NCI-H187 treated with DMSO at 0.1 percent for 48 hours (cell line): ENCODE data around the gene NRXN3.

ENCODE experiments used
- DNase-seq: peaks from one replicate; lab custom pipeline; 2025; lab: John Stamatoyannopoulos, UW

NRXN3 gene

DNA sequence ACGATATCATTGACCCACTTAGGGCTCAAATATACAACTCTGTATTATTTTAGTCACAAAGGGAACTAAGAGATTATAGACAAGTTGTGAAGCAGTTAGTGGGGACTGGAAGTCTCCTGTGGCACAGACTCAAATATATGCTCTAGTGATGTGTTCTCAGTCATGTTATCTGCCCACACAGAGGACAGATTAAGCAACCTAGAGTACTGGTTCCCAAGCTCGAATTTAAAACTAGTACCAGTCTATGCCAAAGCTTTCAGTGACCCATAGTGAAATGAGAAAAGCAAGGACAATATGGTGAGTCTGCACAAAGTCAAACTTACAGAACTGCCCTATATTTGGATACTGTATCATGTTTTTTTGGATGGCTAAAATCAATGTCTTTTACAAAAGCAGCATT is 1651.9 kb downstream of the NRXN3 start:
- no peak for DNase-seq

DNA sequence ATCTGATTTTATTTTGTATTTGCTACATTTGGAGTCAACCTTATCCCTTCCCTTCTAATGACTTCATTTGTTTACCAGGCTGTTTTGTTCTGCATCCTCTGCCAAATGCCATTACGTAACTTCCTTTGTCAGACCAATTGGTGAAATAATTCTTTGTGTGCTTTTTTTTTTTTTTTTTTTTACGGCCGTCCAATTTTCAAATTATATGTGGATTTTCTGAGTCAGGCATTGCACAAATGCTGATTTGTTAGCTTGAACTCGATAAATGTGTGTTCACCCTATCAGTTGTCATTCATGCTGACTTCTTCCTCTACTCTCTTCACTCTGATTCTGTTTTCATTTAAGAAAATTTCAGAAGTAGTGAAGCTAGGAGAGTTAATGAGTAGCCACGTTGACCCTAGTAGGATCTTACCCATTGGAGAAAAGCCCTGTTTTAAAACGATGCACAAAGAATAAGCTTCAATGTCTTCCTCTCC is 1654.9 kb downstream of the NRXN3 start:
- no peak for DNase-seq

- no peak for DNase-seq
Observed at GRCh38 chr14:79826362-79826761, 1656.2 kb downstream of the NRXN3 start.

DNA sequence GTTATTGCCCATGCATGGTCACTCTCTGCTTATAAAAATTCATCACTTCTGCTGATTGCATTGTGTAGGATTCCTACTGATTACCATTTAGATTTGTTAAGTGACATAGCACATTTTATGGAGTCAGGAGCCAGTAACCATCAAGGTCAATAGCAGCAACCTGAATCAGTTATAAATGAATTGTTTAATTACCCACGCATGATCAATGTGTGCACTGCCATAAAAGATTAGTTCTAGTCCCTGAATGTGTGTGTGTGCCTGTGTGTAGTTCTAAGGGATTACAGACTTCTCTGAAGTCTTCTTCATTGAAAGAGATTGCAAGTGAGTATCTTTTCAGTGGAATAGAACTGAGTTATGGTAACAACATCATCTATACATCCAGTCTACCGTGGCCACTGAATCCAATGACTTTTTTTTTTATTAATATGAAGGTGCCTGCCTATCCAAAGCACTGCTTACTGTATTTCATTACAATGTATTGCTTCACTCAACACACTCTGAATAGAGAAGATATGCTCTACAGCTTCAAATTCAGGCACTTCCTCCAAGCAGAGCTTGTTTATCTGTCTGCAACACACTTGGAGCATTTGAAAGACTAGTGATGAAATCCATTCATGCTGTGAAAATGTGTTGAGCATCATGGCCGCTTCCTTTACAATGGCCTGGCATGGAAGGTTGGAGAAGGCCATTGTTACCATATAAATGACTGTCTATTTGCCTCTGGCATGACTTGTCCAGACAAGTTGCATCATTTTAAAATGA is 1659.4 kb downstream of the NRXN3 start:
- no peak for DNase-seq

GRCh38 chr14:79831195-79831892 is 1661.2 kb downstream of the NRXN3 start:
- DNase-seq: no peak

DNA sequence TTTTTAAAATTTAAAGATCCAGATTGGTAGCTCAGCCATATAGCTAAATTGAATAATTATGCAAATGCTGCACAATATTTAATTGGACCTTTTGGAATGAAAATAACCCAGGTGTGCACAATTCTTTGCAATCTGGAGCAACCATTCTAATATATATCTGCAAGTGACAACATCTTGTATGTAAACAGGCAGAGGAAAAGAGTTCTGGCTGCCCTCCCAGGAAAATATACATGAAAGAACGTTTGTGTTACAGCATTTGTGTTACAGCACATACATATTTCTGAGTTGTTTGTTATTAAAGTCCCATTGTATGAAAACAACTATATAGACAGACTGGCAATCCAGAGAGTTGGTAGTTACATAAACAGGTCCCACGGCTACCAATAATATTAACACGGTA is 1663.6 kb downstream of the NRXN3 start:
- DNase-seq: no peak

DNA sequence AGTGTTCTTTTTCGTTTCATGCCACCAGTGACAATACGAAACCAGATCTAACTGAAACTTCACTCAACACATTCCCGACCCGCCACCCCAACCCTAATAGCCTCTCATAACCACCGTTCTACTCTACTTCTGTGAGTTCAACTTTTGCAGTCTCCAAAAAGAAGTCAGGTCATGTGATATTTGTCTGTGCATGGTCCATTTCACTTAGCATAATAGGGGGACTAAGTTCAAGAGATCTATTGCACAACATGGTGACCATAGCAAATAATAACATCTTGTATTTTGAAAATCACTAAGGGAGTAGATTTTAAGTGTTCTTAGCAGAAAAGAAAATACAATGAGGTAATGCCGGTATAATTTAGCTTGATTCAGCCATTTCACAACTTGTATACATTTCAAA is 1664.7 kb downstream of the NRXN3 start:
- DNase-seq: no peak

- DNase-seq: no peak
Observed at GRCh38 chr14:79836577-79836976, 1666.4 kb downstream of the NRXN3 start.

GRCh38 chr14:79837699-79838098 is 1667.5 kb downstream of the NRXN3 start:
- no peak for DNase-seq

DNA sequence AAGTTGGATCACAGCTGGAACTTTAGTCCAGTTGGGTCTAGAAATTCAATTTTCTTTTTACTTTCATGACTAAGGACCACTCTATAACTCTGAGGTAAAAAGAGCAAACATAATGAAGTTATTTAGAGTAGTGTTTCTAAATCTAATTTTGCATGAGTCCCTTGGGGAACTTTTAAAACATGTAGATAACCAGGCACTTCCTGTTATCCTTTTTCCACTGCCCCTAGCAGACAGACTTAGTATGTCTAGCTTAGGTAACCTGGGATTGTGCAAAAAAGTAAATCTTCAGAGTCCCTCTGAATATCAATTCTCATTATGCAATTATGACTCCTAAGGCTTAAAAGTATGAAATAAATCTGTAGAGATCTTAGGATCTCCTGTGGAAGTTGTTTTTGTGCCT is 1669.9 kb downstream of the NRXN3 start:
- no peak for DNase-seq

- no peak for DNase-seq
Observed at GRCh38 chr14:79840831-79841230, 1670.7 kb downstream of the NRXN3 start.

GRCh38 chr14:79841433-79841832 is 1671.3 kb downstream of the NRXN3 start:
- no peak for DNase-seq

GRCh38 chr14:79842270-79842669 is 1672.1 kb downstream of the NRXN3 start:
- DNase-seq: no peak

DNA sequence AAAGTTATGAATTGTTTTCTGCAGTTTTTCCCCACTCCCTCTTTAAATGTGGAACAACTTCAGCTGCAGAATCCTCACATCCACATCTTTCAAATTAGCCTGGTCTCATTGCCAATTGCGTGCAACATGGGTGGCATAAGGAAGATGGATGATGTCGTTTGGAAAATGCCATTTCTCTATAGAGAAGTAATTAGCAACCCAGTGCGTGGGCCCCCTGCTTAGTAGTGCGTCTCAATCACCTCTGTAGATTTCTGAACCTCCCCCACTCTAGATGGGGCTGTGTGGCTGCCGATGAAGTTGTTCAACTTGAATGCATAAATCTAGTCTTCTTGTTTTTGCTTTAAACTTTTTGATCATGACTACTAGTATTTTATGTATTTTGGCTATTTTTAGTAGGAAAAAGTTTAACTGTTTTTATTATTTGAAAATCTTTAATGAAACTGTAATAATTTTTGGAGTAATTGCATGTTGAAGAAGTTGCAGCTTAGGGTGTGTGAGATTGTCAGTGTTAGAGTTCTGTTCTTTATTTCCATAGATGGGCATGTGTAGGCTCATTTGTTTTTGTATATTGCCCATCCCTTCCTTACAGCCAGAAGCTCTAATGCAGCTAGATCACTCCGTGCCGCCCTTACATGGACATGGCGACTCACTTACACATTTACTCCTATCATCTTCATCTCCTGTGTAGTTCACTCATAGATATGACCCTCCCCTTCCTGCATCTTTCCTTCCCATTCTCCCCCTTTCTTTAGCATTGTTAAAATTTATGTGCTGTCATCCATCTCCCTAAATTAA is 1683.0 kb downstream of the NRXN3 start:
- DNase-seq: no peak

DNA sequence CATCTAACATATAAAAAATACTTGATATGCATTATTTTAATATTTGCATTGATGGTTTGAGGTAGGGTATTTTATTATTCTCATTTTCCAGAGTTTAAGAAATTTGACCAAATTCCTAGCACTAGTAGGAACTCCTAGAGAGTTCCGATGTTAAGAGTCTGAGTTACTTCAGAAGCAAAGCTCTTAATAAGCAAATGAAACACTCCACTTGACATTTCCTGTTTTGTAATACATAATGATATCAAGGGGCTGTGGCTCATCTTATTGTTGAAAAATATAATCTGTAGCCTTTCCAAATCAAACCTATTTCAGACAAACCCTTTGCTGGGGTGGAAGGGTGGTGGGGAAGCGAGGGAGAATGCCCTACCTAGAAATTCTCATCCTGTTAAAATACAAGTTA is 1685.6 kb downstream of the NRXN3 start:
- DNase-seq: no peak

DNA sequence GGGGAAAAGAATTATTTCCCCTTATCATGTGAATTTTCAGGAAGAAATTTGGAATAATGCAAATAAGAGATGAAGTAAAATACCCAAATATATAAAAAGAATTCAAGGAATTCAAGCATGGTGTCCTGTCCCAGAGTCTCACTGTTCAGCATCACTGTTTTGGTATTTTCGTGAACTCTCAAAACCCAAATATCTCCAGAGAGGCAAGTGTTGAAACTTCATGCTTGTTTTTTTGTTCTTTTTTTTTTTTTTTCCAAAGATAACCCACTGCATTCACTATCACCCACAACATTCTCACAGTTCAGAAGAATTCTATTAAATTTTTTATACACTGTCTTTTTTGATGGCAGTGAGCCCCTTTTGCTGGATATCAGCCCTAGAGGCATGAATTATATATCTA is 1686.2 kb downstream of the NRXN3 start:
- no peak for DNase-seq

DNA sequence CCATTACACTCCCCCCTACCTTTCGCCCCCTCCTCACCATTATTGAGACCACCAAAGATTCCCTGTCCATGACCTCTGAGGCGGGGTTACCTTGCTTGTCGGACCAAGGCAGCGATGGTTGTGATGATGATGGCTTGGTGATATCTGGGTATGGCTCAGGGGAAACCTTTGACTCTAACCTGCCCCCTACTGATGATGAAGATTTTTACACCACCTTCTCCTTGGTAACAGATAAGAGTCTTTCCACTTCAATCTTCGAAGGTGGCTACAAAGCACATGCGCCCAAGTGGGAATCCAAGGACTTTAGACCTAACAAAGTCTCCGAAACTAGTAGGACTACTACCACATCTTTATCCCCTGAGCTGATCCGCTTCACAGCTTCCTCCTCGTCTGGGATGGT is 1690.9 kb downstream of the NRXN3 start:
- DNase-seq: no peak

DNA sequence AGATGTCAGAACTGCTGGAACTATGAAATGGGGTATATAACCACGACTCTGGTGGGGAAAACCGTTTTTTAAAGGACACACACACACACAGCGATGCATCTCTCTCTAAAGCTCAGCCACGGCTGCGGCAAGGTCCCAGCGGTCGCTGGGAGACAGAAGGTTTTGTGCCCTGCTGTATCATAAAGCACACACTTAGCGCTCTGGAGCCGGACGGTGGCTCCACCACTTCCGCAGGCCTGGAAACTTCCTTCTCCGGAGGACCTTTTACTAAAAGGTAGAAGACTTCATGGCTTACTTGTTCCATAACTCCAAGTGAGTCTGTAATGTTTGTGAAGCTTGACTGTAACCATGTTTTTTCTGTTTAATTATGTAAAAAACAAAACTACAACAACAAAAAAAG is 1691.9 kb downstream of the NRXN3 start:
- no peak for DNase-seq

GRCh38 chr14:79871136-79871535 is 1701.0 kb downstream of the NRXN3 start:
- no peak for DNase-seq

GRCh38 chr14:79878229-79878628 is 1708.1 kb downstream of the NRXN3 start:
- no peak for DNase-seq

GRCh38 chr14:79878785-79879184 is 1708.6 kb downstream of the NRXN3 start:
- no peak for DNase-seq

DNA sequence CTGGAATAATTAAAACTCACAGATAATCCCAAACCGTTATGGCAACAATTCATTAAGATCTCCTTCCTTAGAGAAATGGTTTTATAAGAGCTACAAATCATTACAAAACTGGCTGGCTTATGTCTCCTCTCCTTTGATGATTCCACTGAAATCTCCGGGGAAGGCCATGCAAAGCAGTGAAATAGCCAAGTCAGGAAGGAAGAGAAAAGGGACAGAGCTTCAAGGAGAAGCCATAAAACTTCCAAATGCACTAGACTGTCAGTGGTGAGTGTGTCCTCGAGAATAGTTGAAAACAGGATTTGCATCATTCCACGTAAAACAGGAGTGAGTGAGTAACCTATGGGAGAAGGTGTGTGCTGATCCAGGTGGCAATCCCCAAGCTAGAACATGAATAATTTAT is 1711.1 kb downstream of the NRXN3 start:
- DNase-seq: no peak

DNA sequence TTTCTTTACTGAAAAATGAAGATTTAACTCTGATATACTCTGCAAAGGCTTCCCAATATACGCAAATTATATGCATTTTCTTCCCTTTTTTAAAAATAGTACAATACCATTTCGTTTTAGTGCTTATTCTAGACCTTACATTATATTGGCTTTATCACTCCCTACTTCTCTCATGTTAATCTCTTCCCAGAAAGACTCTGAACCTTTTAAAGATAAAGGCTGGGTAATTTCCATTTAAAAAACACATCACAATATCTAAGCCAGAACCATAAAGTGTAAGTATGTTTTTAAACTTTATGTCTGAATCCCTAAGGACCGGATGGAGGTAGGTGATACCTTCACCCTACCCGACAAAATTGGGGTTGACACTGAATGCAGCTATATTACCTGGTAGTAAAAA is 1720.4 kb downstream of the NRXN3 start:
- no peak for DNase-seq
